Left ventricle myocardium superior (tissue), 1 donor: ENCODE results near the gene NECAB3. TPM values are rescaled to one million over a fixed set of nuclear protein-coding genes. Genes with fewer than 3 reads are reported as not detected.
A peak's percentile ranks its signal among the peaks of the same experiment; 100 is the strongest.
"Not testable (repeated sequence)": the region's sequence is repeated elsewhere in the genome, so short reads cannot be mapped to it uniquely, and the experiment has no call there.

ENCODE experiments used
- ATAC-seq: fragments of 200-7000 bp; cut with Tn5 transposase; one replicate; pipeline ENCODE4 v1.9.1; 2020; ENCODE audit warnings: mild to moderate bottlenecking, moderate library complexity
- DNase-seq: peaks from one replicate; pipeline ENCODE4 v3.0.0-alpha.2; 2020
- intact Hi-C: fragments of 100-400 bp; cut with micrococcal nuclease; formaldehyde crosslinking; loops from one replicate; pipeline ENCODE4 v1.11.0; 2022
- total RNA-seq: library from RNA; stranded (reverse); fragmentation: NEBNext Ultra II Directional; extraction: Animal tissue kit (Norgen Biotek cat#: 25700); gene quantifications from one replicate; pipeline ENCODE4 v1.2.1, GENCODE V29; 2021
- donor health status: DM: no; HTN: yes; CAD: no; lungs with severe emphysema.

Gene NECAB3
- total RNA-seq, 1 donor from 2014 or later = 71.8 TPM

DNA sequence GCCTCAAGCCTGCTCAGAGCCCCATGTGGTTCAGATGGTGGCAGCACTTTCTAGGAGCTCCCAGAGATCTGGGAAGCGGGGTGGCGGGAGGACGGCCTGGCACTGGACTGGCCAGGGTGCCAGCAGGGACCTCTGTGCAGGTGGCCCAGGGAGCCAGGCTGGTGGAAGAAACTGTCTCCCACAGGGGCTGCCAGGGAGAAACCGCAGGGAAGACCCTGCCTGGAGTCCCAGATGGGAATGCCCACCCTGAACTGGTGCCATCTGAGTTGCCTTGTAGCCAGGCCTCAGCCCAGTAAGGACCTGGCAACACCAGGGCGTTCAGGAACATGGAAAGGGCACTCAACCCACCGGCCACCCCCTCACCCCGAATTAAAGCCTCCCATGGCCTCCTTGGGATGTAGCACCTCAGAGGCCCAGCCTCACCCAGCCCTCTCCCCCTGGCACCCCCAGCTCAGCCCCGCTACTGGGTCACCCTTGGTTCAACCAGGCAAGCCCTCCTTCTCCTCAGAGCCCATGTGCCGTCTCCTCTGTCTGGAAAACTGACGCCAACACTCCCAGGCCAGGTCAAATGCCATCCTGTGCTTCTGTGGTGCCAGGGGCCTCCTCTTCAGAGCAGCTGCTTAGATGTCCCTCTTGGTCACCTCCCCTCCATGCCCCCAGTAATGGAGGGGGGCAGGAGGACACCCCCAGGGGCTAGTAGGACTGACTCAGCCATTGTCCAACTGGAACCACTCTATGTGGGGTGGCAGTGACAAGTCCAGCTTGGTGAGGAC is 18.0 kb downstream of the NECAB3 start:
- no peak for DNase-seq
- intact Hi-C loops = no loop called here
- ATAC-seq = no peak

DNA sequence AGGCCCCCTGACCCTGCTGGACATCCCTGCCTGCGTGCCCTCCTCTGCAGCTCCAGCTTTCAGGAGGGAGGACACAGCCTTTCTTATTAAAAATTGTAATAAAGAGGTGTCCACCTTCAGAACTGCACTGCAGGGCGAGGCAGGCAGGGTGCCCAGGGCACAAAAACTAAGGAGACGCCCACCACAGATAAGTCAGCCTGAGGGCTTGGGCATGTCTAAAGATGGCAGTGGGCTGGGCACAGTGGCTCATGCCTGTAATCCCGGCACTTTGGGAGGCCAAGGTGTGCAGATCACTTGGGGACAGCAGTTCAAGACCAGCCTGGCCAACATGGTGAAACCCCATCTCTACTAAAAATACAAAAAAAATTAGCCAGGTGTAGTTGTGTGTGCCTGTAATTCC is 19.1 kb downstream of the NECAB3 start:
- intact Hi-C loops = no loop called here
- no peak for DNase-seq
- no peak for ATAC-seq

DNA sequence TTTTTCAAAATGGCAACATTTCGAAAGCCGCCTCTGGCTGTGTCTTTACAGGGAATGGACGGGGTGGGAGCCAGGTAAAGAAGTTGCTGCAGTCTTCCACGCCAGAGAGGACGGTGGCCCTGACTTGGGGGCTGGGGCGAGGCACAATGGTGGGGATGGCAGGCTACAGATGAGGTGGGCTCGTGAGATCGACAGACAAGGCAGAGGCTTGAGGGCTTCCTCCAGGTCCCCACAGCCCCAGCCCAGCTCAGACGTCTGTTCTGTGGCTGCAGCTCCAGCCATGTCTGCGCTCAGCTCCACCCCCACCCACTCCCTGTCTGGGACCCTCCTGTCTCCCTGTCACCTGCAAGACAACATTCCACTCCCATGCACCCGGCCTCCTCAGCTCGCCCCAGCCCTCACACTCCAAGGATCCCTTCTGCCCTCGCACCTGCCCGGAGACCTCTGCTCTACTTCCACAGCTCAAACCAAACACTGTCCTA is 19.5 kb downstream of the NECAB3 start:
- intact Hi-C loops = loop anchor here (5.0 kb wide), 1 partner anchor 192 kb away; no protein-coding TSS in a partner anchor
- ATAC-seq (peak; percentile 2), DNase-seq (no peak)

GRCh38 chr20:33653900-33654596 is 20.2 kb downstream of the NECAB3 start:
- ATAC-seq (peak; percentile 12), DNase-seq (no peak)
- intact Hi-C loops = loop anchor here (5.0 kb wide), 1 partner anchor 192 kb away; no protein-coding TSS in a partner anchor

DNA sequence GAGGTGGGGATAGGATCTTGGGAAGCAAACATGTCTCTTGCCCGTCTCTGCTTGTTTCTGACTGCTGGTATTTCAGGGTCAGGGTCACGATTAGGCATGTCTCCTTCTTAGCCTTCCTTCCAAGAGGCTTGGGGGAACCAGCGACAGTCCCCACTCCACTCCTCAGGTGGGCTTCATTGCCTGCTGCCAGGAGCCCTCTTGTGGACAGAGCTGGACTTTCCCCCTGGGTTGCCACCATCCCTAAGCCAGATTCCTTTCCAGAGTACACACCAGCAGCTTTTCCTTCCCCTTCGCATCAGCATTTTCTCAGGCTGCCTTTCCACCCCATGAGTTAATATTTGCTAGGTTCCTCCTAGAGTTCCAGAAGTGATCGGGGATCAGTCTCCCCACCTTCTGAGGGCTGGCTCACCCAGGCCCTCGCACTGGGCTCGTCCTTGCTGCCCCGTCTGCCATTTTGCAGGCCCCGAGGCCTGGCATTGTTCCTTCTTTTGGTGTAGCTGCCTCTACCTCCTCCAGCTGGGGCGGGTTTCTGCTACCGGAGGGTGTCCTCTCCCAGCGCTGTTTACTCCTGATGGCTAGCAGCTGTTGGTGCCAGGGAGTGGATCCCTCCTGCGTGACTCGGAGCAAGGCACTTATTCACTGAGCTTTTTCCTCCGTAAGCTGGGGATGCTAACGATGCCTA is 20.9 kb downstream of the NECAB3 start:
- intact Hi-C loops = loop anchor here (5.0 kb wide), 1 partner anchor 191 kb away; no protein-coding TSS in a partner anchor
- peak; percentile 63 for DNase-seq
- peak; percentile 68 for ATAC-seq

DNA sequence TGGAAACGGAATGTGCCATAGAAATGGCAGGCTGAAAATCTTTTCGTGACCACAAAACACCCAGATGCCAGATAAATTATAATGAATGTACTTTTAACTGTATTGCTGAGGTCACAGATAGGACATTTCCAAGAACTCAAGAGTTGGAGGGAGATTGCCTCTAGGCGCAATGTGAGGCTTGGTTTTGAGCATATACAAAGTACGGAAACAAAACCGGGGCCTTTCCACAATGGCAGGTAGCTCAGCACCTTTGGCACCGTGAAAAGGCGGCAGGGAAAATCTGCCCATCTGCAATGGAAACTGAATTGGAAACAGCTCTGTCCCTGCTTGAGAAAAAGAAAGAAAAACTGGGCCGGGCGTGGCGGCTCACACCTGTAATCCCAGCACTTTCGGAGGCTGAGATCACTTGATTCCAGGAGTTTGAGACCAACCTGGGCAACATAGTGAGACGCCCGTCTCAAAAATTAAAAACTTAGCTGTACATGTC is 22.6 kb downstream of the NECAB3 start:
- no peak for ATAC-seq
- intact Hi-C loops = loop anchor here (5.0 kb wide), 1 partner anchor 189 kb away; no protein-coding TSS in a partner anchor
- DNase-seq = no peak

DNA sequence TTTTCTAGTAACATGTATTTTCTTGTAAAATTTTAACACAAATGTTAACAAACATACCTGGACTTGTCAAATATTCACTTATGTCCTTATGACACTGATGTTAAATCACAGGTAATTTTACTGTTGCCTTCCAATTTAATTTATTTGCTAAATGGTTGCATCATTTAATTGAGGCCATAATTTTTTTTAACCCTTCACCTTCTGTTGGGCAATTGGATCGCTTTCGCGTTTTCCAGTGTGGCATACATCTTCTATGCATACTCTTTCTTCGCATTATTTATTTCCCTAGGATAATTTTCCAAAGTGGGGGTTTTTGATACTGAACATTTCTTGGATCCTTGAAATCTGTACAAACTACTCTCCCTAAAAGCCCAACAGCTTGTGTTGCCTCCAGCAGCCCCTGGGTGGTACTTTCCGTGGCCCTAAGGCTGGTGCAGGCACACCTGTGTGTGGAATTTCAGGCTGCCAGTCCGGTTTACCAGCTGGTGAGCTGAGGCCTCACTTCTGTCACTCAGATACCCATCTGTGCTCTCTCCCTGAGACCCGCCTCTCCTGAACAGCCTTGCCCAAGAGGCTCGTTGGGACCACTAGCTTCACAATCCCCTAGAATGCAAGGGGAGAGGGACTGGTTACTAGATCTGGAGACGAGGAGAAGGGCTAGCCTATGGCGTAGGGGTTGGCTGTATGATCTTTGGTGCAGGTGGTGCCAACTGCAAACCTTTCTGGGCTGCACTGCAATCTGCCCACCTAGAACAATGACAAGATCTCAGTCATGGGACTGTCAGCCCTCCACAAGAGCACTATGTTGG is 23.3 kb downstream of the NECAB3 start:
- DNase-seq (no peak), ATAC-seq (no peak)
- intact Hi-C loops = loop anchor here (5.0 kb wide), 1 partner anchor 189 kb away; no protein-coding TSS in a partner anchor

DNA sequence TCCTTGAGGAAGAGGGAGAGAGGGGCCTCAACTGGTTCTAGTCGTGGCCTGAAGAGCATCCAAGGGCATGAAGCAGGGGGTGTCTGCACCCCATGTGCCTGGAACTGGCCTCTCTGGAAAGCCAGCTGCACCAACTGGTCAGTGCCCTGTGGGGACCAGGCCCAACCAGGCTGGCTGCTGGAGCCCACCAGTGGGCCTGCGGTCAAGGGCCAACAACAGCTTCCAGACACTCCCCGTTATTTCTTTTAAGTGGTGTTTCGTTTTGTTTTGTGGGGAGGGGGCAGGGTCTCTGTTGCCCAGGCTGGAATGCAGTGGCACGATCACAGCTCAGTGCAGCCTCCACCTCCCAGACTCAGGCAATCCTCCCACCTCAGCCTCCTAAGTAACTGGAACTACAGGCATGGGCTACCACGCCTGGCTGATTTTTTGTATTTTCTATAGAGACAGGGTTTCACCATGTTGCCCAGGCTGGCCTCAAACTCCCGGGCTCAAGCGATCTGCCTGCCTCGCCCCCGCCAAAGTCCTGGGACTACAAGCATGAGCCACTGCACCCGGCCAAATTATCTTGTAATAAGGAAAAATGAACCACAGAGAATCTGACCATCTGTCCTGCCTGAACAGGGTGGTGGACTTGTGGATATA is 24.0 kb downstream of the NECAB3 start:
- DNase-seq (no peak), ATAC-seq (no peak)
- intact Hi-C loops = loop anchor here (5.0 kb wide), 1 partner anchor 188 kb away; no protein-coding TSS in a partner anchor

DNA sequence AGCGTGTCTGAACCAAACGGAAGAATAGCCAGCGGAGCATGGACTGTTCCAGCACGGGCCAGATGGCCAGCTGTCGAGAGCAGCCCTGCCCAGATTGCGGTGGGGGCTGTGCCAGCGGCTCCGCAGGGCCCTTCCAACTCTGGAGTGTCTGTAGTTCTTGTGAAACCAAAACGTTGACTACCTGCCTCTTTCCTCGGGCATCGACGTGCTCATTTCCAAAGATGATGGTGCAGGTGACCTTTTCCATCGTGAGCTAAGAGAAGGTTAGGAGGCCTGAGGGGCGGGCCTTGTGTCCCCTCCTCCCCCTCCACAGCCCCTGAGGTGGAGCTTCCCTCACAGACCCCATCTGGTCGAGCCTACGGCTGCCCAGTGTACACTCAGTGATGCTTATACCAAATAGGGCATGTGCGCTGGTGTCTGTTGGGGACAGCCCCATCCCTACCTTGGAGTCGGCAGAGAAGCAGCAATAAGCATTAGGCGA is 25.0 kb downstream of the NECAB3 start:
- peak; percentile 79 for DNase-seq
- ATAC-seq = peak; percentile 70
- intact Hi-C loops = no loop called here

DNA sequence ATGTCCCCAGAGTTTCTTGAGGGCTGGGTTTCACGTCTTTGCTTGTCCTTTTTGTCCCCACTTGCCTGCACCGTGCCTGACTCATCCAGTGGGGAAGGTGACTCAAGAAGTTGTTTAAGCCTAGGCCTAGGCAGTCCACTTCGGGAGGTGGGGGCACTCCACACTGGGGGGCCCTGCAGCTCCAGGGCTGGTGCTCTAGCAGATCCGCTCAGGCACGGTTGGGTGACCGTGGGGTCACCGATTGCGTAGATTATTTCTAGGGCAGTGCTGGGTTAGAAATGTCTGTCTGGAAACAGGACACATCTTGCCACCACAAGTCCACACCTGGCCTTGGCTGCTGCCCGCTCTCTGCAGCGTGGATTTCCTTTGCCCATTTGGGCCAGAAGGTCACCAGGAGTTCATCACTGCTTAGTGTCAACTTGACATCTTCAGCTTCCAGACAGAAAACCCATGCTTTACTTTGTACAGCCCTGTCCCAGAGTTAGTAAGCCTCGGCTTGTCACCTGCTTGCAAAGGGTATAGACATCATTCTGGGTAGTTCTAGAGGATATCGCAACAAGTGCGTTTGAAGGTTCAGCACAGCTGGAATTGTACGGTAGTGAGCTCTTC is 25.7 kb downstream of the NECAB3 start:
- DNase-seq (no peak), ATAC-seq (peak; percentile 4)
- intact Hi-C loops = no loop called here

DNA sequence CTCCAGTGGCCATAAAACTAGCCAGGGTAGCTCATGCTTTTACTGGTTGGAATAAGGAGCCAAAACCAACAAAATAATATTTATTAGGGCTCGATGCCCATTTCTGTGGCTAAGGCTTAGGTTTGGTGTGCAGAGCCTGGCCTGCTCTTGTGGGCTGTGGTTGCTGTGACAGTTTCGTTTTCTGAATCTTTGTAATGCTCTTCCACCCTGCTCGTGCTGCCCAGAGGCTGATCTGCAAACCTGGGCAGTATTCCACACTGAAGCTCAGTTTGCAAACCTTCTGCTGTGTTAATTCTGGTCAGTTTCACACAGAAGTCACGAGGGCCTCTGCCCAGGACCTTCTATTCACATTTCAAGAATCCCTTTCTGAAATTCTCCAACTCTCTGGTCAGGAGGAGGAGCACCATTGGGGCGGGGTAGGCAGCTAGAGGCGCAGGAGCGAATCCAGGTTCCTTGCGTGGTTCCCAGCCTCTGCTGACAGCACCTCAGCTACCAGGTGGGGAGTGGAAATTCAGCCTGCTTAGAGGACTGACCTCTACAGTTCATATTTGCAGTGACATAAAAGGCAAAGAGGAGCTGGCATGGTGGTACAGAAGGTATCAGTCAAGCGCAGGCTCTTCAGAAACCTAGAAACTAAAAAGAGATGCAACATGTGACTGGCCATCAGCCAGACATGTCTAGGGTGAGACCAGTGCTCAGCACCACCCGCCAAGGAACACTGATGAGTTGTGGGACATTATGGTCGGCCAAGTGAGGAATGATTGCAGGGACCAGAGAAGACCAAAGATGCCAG is 26.4 kb downstream of the NECAB3 start:
- intact Hi-C loops = no loop called here
- DNase-seq = no peak
- ATAC-seq = peak; percentile 66

- ATAC-seq, DNase-seq, intact Hi-C loops: not testable (repeated sequence)
These were observed 27.1 kb downstream of the NECAB3 start for GRCh38 chr20:33646959-33647602.

DNA sequence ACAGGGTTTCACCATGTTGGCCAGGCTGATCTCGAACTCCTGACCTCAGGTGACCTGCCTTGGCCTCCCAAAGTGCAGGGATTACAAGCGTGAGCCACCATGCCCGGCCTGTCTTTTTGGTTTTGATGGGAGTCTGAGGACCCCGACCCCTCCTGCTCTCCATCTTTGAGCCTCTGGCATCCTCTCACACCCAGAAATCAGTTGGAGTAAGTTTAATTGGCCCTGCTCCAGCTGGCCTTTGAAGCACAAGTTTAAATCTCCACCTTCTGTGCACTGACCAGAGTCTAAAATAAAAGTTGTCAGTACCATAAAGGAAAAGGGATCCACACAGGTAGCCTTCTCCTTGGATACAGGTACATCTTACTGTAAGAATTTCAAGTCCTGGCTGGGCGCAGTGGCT is 28.0 kb downstream of the NECAB3 start:
- no peak for ATAC-seq
- no peak for DNase-seq
- intact Hi-C loops = no loop called here

DNA sequence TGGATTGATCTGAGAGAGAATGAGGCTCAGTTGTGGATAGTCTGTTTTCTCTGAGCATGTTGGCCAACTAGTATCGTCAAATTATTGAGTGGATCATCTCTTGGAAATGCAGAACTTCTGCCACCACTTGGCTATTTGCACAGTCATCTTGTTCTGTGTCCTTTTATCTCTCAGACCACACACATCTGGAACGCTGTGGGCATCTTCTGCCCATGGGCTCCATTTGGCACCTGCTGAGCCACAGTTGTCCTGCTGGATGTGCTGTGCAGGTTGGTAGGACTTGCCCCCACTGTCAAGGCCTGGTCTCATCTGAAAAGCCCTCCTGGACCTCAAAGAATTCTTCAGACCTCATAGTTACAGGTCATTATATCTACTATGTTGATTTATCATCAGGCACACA is 28.8 kb downstream of the NECAB3 start:
- intact Hi-C loops = no loop called here
- DNase-seq (no peak), ATAC-seq (no peak)

DNA sequence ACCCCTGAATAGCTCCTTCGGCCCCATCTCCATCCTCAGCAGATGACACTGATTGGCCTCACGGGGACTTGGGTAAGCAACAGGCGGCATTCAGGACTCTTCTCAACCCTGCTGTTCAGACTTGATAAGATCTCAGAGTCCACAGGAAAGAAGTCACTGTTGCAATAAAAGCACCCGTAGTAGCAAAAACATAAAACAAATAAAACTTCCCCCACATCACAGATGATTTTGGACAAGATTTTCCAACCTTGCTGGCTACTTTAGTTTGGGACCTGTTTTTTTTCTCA is 29.2 kb downstream of the NECAB3 start:
- intact Hi-C loops = no loop called here
- DNase-seq (no peak), ATAC-seq (no peak)

DNA sequence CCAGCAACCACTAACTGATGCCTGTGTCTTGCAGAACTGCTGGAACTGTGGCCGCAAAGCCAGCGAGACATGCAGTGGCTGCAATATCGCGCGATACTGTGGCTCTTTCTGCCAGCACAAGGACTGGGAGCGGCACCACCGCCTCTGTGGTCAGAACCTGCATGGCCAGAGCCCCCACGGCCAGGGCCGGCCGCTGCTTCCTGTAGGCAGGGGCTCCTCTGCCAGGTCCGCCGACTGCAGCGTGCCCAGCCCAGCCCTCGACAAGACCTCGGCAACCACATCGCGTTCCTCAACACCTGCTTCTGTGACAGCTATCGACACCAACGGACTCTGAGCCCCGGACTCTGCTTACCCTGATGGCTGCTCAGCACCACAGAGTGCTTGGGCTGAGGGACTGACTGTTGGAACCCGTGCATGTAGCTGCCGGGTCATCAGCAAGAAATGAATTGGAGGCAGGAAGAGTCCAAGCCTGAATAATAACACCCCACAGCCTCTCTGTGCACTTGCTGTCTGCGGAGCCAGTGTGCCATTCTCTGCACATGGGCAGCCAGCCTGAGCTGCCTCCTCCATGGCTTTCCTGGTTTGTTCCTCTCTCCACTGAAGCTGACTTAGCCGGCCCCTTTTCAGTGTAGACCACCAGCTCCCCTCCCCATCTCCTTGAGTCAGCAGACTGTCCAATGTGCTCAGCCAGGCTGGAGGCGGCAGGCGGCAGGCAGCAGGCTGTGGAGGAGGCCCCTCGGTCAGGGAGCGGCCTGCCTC is 29.7 kb downstream of the NECAB3 start:
- intact Hi-C loops = no loop called here
- DNase-seq (no peak), ATAC-seq (no peak)
